ENCODE measurements around the gene BMPR1A.

DNA sequence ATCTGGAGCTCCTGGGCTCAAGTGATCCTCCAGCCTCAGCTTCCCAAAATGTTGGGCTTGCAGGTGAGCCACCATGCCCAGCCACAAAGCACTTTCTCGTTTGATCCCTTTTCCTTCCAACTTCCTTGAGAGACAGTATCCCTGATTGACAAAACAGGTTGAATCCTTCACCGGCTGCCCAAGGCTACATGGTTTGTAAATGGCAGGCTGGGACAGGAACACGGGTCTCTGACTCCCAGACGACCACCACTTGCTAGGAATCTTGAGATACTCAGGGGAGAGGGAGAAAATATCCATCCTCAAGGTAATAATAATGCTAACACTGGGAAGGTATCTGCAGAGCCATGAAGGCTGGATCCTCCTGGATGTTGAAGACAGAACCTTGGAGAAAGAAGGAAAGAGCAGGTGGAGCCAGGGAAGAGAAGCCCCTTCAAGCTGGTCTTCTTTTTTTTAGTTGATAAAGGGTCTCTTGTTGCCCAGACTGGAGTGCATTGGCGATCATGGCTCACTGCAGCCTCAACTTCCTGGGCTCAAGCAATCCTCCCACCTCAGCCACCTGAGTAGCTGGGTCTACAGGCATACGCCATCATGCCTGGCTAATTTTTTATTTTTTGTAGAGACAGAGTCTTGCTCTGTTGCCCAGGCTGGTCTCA lies 181.2 kb downstream of the BMPR1A start:
- TF ChIP-seq LCORL (IDR thresholded peaks at IDR 0.05) (no peak), LCORL (CRISPR knock-in tag; IDR thresholded peaks at IDR 0.05) (no peak), PHF21A (CRISPR knock-in tag; IDR thresholded peaks at IDR 0.05) (no peak), MAFK (conservative IDR thresholded peaks at IDR 0.05 in 1 of 2, IDR thresholded peaks at IDR 0.05 in 1 of 2; ENCODE audit: low read length in 2 of 2) (no peak), ZFP36 (IDR thresholded peaks at IDR 0.05; ENCODE audit: borderline replicate concordance, low read depth, low read length, partially characterized antibody) (no peak)
- TF ChIP-seq, protein P1, sequence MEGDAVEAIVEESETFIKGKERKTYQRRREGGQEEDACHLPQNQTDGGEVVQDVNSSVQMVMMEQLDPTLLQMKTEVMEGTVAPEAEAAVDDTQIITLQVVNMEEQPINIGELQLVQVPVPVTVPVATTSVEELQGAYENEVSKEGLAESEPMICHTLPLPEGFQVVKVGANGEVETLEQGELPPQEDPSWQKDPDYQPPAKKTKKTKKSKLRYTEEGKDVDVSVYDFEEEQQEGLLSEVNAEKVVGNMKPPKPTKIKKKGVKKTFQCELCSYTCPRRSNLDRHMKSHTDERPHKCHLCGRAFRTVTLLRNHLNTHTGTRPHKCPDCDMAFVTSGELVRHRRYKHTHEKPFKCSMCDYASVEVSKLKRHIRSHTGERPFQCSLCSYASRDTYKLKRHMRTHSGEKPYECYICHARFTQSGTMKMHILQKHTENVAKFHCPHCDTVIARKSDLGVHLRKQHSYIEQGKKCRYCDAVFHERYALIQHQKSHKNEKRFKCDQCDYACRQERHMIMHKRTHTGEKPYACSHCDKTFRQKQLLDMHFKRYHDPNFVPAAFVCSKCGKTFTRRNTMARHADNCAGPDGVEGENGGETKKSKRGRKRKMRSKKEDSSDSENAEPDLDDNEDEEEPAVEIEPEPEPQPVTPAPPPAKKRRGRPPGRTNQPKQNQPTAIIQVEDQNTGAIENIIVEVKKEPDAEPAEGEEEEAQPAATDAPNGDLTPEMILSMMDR (CRISPR knock-in tag; IDR thresholded peaks at IDR 0.05): no peak

All from HepG2 (cell line).